AG10803 (cell line): ENCODE results near the gene TMEM267.

Source experiments
- DNase-seq: peaks from one replicate; pipeline ENCODE4 v3.0.0; 2010; ENCODE audit warnings: low read depth
- H3K4me3 ChIP-seq: 2 replicates; pipeline ENCODE4 v1.5.1; 2011; ENCODE audit warnings: mild to moderate bottlenecking, low read length, control low read depth
- CTCF ChIP-seq: conservative IDR thresholded peaks from 2 replicates; pipeline ENCODE4 v1.5.1; 2011; ENCODE audit warnings: mild to moderate bottlenecking, low read length, control low read depth, inconsistent platforms

TMEM267 gene, protein sequence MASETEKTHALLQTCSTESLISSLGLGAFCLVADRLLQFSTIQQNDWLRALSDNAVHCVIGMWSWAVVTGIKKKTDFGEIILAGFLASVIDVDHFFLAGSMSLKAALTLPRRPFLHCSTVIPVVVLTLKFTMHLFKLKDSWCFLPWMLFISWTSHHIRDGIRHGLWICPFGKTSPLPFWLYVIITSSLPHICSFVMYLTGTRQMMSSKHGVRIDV

GRCh38 chr5:43483298-43484105 lies at the start of gene TMEM267:
Gene TMEM267, minus strand, starts transcription at chr5:43483865. Its CDS starts 29,896 bp downstream, at chr5:43453969.
- H3K4me3 ChIP-seq, result peak within 1 kb of the TSS; percentile 81
- no peak for TF ChIP-seq CTCF
- DNase-seq, result peak; percentile 92

- no peak for DNase-seq
- TF ChIP-seq CTCF, result no peak
- no peak overlapping the region for H3K4me3 ChIP-seq
These were observed 47.0 kb upstream of the TMEM267 start for GRCh38 chr5:43530648-43531047.

DNA sequence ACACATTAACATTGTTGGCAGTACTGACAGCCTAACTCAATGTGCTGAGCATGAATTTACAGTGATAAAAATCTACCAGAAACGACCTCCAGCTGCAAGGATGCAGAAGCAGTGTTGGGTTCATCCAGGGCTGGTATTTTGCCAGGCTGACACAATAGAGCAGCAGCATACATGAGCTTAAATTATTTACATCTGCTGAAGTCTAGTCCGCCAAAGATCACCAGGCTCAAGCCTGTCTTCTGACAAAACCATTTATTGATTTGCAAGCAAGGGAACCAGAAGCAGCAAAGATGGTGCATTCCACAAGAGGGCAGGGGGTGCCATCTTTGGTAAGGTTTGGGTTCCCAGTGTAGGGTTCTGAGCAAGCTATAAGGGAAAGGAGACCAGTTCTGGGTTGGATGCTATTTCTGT lies 40.0 kb upstream of the TMEM267 start:
- DNase-seq, result peak; percentile 54
- TF ChIP-seq CTCF, result no peak
- no peak overlapping the region for H3K4me3 ChIP-seq

GRCh38 chr5:43520615-43521014 lies 37.0 kb upstream of the TMEM267 start:
- no peak overlapping the region for H3K4me3 ChIP-seq
- DNase-seq, result no peak
- no peak for TF ChIP-seq CTCF

- TF ChIP-seq CTCF, result no peak
- H3K4me3 ChIP-seq, result peak overlapping the region; percentile 84
- no peak for DNase-seq
These were observed 32.0 kb upstream of the TMEM267 start for GRCh38 chr5:43515678-43516048.

DNA sequence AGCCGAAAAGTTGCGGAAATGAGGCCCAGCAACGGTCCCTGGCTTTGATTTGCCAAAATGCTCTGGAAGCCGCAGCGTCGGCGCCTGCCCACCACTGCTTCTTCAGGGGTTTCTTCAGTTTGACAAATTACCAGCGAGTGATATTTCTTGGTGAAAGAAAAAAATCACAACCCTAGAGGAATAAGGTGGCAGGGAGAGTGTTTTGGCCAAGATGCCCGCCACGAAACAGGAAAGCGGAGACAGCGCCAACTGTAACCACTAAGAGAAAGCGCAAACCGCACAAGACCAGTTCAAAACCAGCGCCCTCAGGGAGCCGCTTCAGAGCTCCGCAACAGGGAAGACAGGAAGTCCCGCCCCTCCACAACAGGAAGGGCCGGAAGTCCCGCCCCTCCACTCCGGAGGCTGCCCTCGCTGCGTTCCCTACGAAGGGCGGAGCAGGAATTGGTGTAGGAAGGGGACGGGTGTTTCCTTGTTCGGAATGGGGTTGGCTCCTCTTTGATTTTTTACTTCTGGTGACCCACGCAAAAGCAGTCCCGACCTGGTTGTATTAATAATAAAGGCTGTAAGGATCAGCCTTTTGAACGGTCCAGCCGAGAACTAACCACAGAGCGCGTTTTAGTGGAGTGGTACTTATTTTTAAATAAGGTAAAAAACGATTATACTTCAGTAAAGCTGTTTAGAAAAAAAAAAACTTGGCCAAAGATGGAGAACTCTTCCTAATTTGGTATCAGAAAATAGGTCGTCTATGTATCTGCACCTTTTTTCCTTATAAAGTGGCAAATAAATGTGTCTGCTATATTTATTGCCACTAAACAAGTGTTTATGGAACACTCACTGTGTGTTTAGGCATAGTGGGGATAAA lies 31.4 kb upstream of the TMEM267 start, which contains the start of gene C5orf34:
Gene C5orf34 (minus strand): TSS at position 333 of the 862 bp plus-strand sequence. CDS start 5,809 bp downstream, outside the sequence.
- H3K4me3 ChIP-seq, result peak within 1 kb of the TSS; percentile 84
- peak; percentile 93 for DNase-seq
- no peak for TF ChIP-seq CTCF
